Mesodermal cell (in vitro differentiated cells): ENCODE results near the gene SLC35A1.
"Not testable (repeated sequence)": the region's sequence is repeated elsewhere in the genome, so short reads cannot be mapped to it uniquely, and the experiment has no call there.

Experiments
- H3K27ac ChIP-seq: 2 replicates; pipeline ENCODE4 v1.7.0; 2013; ENCODE audit warnings: mild to moderate bottlenecking, low read depth, low read length, moderate library complexity; ENCODE audit not compliant: severe bottlenecking
- H3K36me3 ChIP-seq: 2 replicates; pipeline ENCODE4 v1.7.1; 2013; ENCODE audit warnings: mild to moderate bottlenecking, low read length, moderate library complexity; ENCODE audit not compliant: control insufficient read depth, insufficient read depth
- H3K4me1 ChIP-seq: one replicate; pipeline ENCODE4 v1.7.1; 2013; ENCODE audit warnings: mild to moderate bottlenecking, low read length; ENCODE audit not compliant: insufficient read depth, control insufficient read depth, poor library complexity, severe bottlenecking
- H3K4me3 ChIP-seq: 2 replicates; pipeline ENCODE4 v1.7.0; 2013; ENCODE audit warnings: low read length, control low read depth, mild to moderate bottlenecking; ENCODE audit not compliant: insufficient read depth, poor library complexity, severe bottlenecking; ENCODE audit errors: extremely low read depth
- H3K9me3 ChIP-seq: 2 replicates; pipeline ENCODE4 v1.7.1; 2013; ENCODE audit warnings: mild to moderate bottlenecking, low read length, moderate library complexity; ENCODE audit not compliant: control insufficient read depth
- WGBS, 2 experiments: methylation state at CpG; one replicate each; pipeline ENCODE4 v1.1.5; 2013; ENCODE audit warnings: missing lambda C conversion rate in 2 of 2; ENCODE audit not compliant: insufficient coverage in 2 of 2; 5-methylcytosine and 5-hydroxymethylcytosine counted together

Gene SLC35A1

DNA sequence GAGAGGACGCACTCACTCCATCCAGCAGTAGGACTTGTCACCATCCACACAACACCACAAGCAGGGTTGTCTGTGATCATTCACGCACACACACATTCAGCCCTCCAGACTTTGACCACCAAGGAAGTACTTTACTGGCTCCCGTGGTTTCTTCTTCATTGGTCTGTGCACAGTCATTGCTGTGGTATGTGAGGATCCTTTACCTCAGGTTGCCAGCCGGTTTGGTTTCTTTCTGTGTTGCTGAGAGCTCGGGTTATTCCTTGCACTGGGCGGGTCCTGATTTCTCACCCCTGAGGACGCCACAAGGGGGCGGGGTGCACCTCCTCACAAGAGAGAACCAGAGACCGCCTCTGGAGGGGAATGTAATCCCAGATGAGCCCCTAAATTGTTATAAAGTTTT is 11.2 kb downstream of the SLC35A1 start:
- no peak overlapping the region for H3K4me3 ChIP-seq
- no peak overlapping the region for H3K27ac ChIP-seq
- H3K36me3 ChIP-seq = peaks cover 17% of the 10 kb centered on the region
- peaks cover 11% of the 10 kb centered on the region for H3K9me3 ChIP-seq
- WGBS, 2 experiments = 60 to 70% methylated on average over 5 to 7 of the region's 9 CpGs
- H3K4me1 ChIP-seq = no peaks in the 10 kb centered on the region

DNA sequence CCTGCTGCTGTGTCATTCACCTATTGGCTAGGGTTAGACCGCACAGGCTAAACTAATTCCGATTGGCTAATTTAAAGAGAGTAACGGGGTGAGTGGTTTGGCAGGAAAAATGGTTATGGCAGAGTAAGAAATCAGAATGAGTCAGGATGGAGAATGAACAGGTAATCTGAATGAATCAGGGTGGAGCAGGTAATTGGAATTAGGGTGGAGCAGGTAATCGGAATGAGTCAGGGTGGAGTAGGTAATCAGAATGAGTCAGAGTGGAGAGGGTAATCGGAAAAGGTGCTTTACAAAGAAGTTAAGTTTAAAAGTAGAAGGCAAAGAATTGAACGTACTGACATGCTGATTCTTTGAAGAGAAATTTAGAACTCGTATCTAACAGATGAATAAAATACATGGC is 11.7 kb downstream of the SLC35A1 start:
- Histone ChIP-seq H3K27ac (no peak overlapping the region), H3K9me3 (peaks cover 11% of the 10 kb centered on the region), H3K4me1 (no peaks in the 10 kb centered on the region), H3K4me3 (no peak overlapping the region), H3K36me3 (peaks cover 17% of the 10 kb centered on the region)
- WGBS, 2 experiments = 90 to 92% methylated on average over 7 of the region's 7 CpGs

GRCh38 chr6:87487555-87487954 is 14.8 kb downstream of the SLC35A1 start:
- Histone ChIP-seq H3K4me1 (no peaks in the 10 kb centered on the region), H3K27ac (no peak overlapping the region), H3K4me3 (no peak overlapping the region), H3K36me3 (peaks cover 19% of the 10 kb centered on the region), H3K9me3 (peaks cover 11% of the 10 kb centered on the region)
- WGBS, 2 experiments = 50 to 100% methylated on average over 1 to 2 of the region's 4 CpGs

DNA sequence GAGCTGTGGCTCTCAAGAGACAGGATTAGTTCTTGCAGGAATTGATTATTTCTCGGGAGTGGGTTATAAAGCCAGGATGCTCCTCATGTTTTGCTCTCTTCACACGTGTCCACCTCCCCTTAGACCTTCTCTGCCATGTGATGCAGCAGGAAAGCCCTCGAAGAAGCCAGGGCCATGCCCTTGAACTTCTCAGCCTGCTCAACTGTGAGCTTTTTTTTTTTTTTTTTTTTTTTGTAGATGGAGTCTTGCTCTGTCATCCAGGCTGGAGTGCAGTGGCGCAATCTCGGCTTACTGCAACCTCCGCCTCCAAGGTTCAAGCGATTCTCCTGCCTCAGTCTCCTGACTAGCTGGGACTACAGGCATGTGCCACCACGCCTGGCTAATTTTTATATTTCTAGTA is 16.6 kb downstream of the SLC35A1 start:
- 91 to 95% methylated on average over 5 to 7 of the region's 8 CpGs for WGBS, 2 experiments

GRCh38 chr6:87494761-87495422 is 22.1 kb downstream of the SLC35A1 start:
- H3K27ac ChIP-seq = no peak overlapping the region
- H3K36me3 ChIP-seq = peaks cover 8% of the 10 kb centered on the region
- H3K4me1 ChIP-seq = no peaks in the 10 kb centered on the region
- H3K4me3 ChIP-seq = no peak overlapping the region
- H3K9me3 ChIP-seq = no peaks in the 10 kb centered on the region
- WGBS, 2 experiments = 100% methylated on average over 2 to 4 of the region's 8 CpGs

More for the DNA sequence above, 16.6 kb downstream of the SLC35A1 start:
- not testable (repeated sequence) for H3K27ac ChIP-seq, H3K4me1 ChIP-seq, H3K4me3 ChIP-seq, H3K9me3 ChIP-seq
- peaks cover 12% of the 10 kb centered on the region for H3K36me3 ChIP-seq

- H3K9me3 ChIP-seq = no peaks in the 10 kb centered on the region
- H3K4me3 ChIP-seq = no peak overlapping the region
- no peaks in the 10 kb centered on the region for H3K4me1 ChIP-seq
- peaks cover 16% of the 10 kb centered on the region for H3K36me3 ChIP-seq
- H3K27ac ChIP-seq = no peak overlapping the region
Measured at GRCh38 chr6:87498048-87498447, 25.3 kb downstream of the SLC35A1 start.

GRCh38 chr6:87501809-87502572 is 29.2 kb downstream of the SLC35A1 start:
- H3K4me3 ChIP-seq = no peak overlapping the region
- peaks cover 31% of the 10 kb centered on the region for H3K36me3 ChIP-seq

DNA sequence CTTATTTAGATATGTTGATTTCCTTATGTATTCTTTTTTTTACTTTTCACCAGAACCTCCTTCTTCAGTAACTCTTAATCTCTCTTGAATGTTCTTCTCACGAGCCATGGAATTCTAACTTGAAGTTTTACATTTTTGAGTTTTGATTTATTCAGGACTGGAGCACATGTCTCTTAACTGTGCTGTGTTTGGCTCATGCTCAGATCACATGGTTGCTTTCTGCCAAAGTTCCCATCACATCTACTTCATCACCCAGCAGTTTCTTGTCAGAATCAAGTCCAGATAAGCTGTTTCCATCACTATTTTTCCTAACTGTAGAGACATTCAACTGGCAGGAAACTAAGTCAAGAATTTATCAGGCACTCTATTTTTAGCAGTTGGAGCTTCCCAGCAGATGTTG is 31.7 kb downstream of the SLC35A1 start:
- Histone ChIP-seq H3K27ac (no peak overlapping the region), H3K36me3 (peaks cover 31% of the 10 kb centered on the region), H3K4me3 (no peak overlapping the region), H3K4me1 (no peaks in the 10 kb centered on the region), H3K9me3 (no peaks in the 10 kb centered on the region)
- no CpG with 5 or more reads among the region's 1 CpG for WGBS, 2 experiments

More at GRCh38 chr6:87501809-87502572, 29.2 kb downstream of the SLC35A1 start:
- H3K9me3 ChIP-seq = no peaks in the 10 kb centered on the region
- no peak overlapping the region for H3K27ac ChIP-seq
- H3K4me1 ChIP-seq = no peaks in the 10 kb centered on the region
- WGBS, 2 experiments = 92 to 100% methylated on average over 1 to 2 of the region's 6 CpGs

- no CpG with 5 or more reads among the region's 2 CpGs for WGBS, 2 experiments
Measured at GRCh38 chr6:87514831-87515230, 42.1 kb downstream of the SLC35A1 start.

DNA sequence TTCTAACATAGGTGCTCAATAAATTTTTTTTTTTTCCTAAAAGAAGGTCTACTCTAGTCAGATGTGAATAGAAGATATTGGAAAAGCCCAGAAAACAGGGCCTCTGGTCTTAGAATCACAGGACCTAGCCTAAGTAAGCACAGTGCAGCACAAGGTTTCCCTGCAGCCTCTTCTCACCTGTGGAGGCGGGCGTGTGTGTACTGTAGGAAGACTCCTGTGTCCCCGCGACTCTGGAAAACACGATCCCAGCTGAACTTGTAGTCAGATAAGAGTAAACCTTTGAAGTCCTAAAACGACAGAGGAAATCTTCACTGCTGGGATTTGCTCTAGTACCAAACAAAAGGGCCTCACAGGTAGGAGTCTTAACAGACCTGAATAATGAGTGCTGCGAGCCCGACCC is 45.7 kb downstream of the SLC35A1 start:
- Histone ChIP-seq H3K9me3 (no peaks in the 10 kb centered on the region), H3K27ac (no peak overlapping the region), H3K4me1 (no peaks in the 10 kb centered on the region), H3K4me3 (no peak overlapping the region), H3K36me3 (peaks cover 78% of the 10 kb centered on the region)
- WGBS, 2 experiments = 95 to 96% methylated on average over 5 to 8 of the region's 8 CpGs

More at GRCh38 chr6:87514831-87515230, 42.1 kb downstream of the SLC35A1 start:
- no peak overlapping the region for H3K27ac ChIP-seq
- peaks cover 88% of the 10 kb centered on the region for H3K36me3 ChIP-seq
- no peak overlapping the region for H3K4me3 ChIP-seq
- H3K4me1 ChIP-seq = no peaks in the 10 kb centered on the region
- no peaks in the 10 kb centered on the region for H3K9me3 ChIP-seq

GRCh38 chr6:87522686-87523085 is 49.9 kb downstream of the SLC35A1 start:
- Histone ChIP-seq H3K27ac (no peak overlapping the region), H3K4me3 (no peak overlapping the region), H3K4me1 (no peaks in the 10 kb centered on the region), H3K36me3 (peaks cover 62% of the 10 kb centered on the region), H3K9me3 (no peaks in the 10 kb centered on the region)
- WGBS, 2 experiments = 90 to 100% methylated on average over 1 to 2 of the region's 3 CpGs
